Upper lobe of left lung (tissue), 6 donors: ENCODE data around the gene CSH2. TPM values are rescaled to one million over a fixed set of nuclear protein-coding genes. Genes with fewer than 3 reads are reported as not detected.
A peak's percentile ranks its signal among the peaks of the same experiment; 100 is the strongest.
"Not testable (repeated sequence)": the region's sequence is repeated elsewhere in the genome, so short reads cannot be mapped to it uniquely, and the experiment has no call there.

Source experiments
- ATAC-seq, 2 donors: fragments of 200-7000 bp; cut with Tn5 transposase; one replicate each; pipeline ENCODE4 v1.9.1; 2022; ENCODE audit warnings: mild to moderate bottlenecking in 2 of 2, moderate library complexity in 2 of 2; ENCODE audit not compliant: low FRiP score in 2 of 2
- DNase-seq, 2 donors: peaks; one replicate each; pipeline ENCODE4 v3.0.0-alpha.2; 2019 to 2020
- H3K27ac ChIP-seq, 4 donors: fragments of 200-600 bp; sonication (generic); one replicate each; pipeline ENCODE4 v1.5.1; 2016 to 2019
- H3K27me3 ChIP-seq, 4 donors: fragments of 200-600 bp; sonication (generic); one replicate each; pipeline ENCODE4 v1.5.1; 2017 to 2019
- H3K36me3 ChIP-seq, 4 donors: fragments of 200-600 bp; sonication (generic); one replicate each; pipeline ENCODE4 v1.5.1; 2016 to 2019
- H3K4me1 ChIP-seq, 4 donors: fragments of 200-600 bp; sonication (generic); one replicate each; pipeline ENCODE4 v1.5.1; 2018 to 2019
- H3K4me3 ChIP-seq, 4 donors: fragments of 200-600 bp; sonication (generic); one replicate each; pipeline ENCODE4 v1.5.1; 2017 to 2019; ENCODE audit warnings: mild to moderate bottlenecking in 2 of 4, moderate library complexity in 1 of 4
- H3K9me3 ChIP-seq, 4 donors: fragments of 200-600 bp; sonication (generic); one replicate each; pipeline ENCODE4 v1.5.1; 2018 to 2019
- EP300 ChIP-seq, 4 donors: sonication (generic); formaldehyde crosslinking; IDR thresholded peaks; one replicate each; pipeline ENCODE4 v1.5.1; 2017; ENCODE audit warnings: antibody characterized with exemption in 4 of 4, control low read depth in 2 of 4
- POLR2A ChIP-seq, 4 donors: fragments of 450-650 bp; IDR thresholded peaks; one replicate each; pipeline ENCODE4 v1.5.1; 2016 to 2017; ENCODE audit warnings: antibody characterized with exemption in 4 of 4, mild to moderate bottlenecking in 2 of 4
- POLR2AphosphoS5 ChIP-seq, 2 donors: sonication (generic); formaldehyde crosslinking; IDR thresholded peaks; one replicate each; pipeline ENCODE4 v1.5.1; 2017; ENCODE audit warnings: antibody characterized with exemption in 2 of 2
- WGBS, 2 donors: methylation state at CpG; one replicate each; pipeline ENCODE4 v1.1.5; 2017 to 2018; 5-methylcytosine and 5-hydroxymethylcytosine counted together
- total RNA-seq, 6 donors: library from RNA; depleted of rRNA in 4 of 6; stranded (reverse); fragments of >200 nt in 4 of 6; gene quantifications; one replicate each; pipeline versions ENCODE4 v1.1.0 to v1.2.1, GENCODE V29; 2016 to 2021
- TF ChIP-seq, protein P1 (sequence below), 6 experiments: fragments of 450-650 bp in 4 of 6; fragments of 200-600 bp in 2 of 6; sonication (generic) in 2 of 6; IDR thresholded peaks; one replicate each; pipeline ENCODE4 v1.5.1; 2016 to 2019; ENCODE audit warnings: antibody characterized with exemption in 6 of 6
- donor health status: DM: no; HTN: no; CAD: no; lungs with moderate emphysema.
- donor health status: DM: no; HTN: yes; CAD: no; lungs with severe emphysema.

Gene CSH2
- total RNA-seq, 6 donors from 2014 or later, result not detected

DNA sequence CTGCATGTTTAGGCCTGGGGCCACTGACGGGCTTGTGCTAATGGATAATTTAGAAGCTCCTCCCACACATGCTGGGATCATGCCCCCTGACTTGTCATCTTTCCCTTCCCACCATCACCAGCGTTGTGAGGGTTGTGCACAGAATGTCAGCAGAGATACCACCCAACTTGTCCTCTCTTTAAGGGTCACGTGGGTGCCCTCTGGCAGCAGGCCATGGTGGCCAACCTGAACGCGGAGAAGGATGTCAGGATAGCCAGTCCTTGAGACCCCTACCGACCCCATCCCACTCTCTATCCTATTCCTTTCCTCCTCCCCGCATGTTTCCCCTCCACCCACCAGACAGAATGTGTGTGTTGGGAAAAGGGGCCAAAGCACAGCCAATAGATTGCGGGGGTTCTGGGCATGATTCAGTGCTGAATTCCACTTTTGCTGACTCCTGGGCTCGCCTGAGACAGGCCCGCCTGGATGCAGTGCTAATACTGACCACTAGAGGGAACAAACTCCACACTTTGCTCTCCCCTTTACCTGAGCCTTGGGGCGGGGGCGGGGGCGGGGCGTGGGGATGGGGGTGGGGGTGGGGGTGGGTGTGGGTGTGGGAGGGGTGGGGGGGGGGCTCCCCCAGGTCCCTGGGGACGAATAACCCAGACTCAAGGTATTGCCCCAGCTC is 8.6 kb upstream of the CSH2 start, which contains the start of gene GH2:
GH2 (minus strand) TSS at position 10 of the 667 bp plus-strand sequence. CDS start 143 bp downstream, outside the sequence.
- Histone ChIP-seq H3K4me1 (no peaks in the 10 kb centered on the region), H3K36me3 (no peaks in the 10 kb centered on the region), H3K27me3 (no peaks in the 10 kb centered on the region), H3K27ac (no peak within 1 kb of the TSS), H3K4me3 (no peak within 1 kb of the TSS), H3K9me3 (no peaks in the 10 kb centered on the region)
- TF ChIP-seq EP300 (IDR thresholded peaks at IDR 0.05) (no peak), POLR2A (IDR thresholded peaks at IDR 0.05) (no peak), POLR2AphosphoS5 (IDR thresholded peaks at IDR 0.05) (no peak)
- TF ChIP-seq, protein P1, sequence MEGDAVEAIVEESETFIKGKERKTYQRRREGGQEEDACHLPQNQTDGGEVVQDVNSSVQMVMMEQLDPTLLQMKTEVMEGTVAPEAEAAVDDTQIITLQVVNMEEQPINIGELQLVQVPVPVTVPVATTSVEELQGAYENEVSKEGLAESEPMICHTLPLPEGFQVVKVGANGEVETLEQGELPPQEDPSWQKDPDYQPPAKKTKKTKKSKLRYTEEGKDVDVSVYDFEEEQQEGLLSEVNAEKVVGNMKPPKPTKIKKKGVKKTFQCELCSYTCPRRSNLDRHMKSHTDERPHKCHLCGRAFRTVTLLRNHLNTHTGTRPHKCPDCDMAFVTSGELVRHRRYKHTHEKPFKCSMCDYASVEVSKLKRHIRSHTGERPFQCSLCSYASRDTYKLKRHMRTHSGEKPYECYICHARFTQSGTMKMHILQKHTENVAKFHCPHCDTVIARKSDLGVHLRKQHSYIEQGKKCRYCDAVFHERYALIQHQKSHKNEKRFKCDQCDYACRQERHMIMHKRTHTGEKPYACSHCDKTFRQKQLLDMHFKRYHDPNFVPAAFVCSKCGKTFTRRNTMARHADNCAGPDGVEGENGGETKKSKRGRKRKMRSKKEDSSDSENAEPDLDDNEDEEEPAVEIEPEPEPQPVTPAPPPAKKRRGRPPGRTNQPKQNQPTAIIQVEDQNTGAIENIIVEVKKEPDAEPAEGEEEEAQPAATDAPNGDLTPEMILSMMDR (IDR thresholded peaks at IDR 0.05), result peak; percentile 36 to 77 (median 58)
- WGBS, 2 donors, result 34 to 38% methylated on average over 14 to 15 of the region's 15 CpGs
- DNase-seq, result peak in 1 of 2 donors; percentile 41
- ATAC-seq, result peak; percentile 77 to 79

GRCh38 chr17:63881337-63881736 is 7.9 kb upstream of the CSH2 start:
- not testable (repeated sequence) for H3K27me3 ChIP-seq, H3K4me3 ChIP-seq, H3K36me3 ChIP-seq, H3K9me3 ChIP-seq, H3K4me1 ChIP-seq, H3K27ac ChIP-seq, DNase-seq, ATAC-seq
- 69 to 71% methylated on average over 11 of the region's 11 CpGs for WGBS, 2 donors

- DNase-seq (peak in 1 of 2 donors; percentile 52), ATAC-seq (no peak)
- no peaks in the 10 kb centered on the region for H3K9me3 ChIP-seq
- no peak overlapping the region for H3K4me3 ChIP-seq
- H3K27ac ChIP-seq, result no peak overlapping the region
- H3K36me3 ChIP-seq, result no peaks in the 10 kb centered on the region
- 88 to 90% methylated on average over 4 to 12 of the region's 12 CpGs for WGBS, 2 donors
- no peaks in the 10 kb centered on the region for H3K27me3 ChIP-seq
- no peaks in the 10 kb centered on the region for H3K4me1 ChIP-seq
- TF ChIP-seq, protein P1 (IDR thresholded peaks at IDR 0.05), result no peak
- TF ChIP-seq POLR2A (IDR thresholded peaks at IDR 0.05) (no peak), POLR2AphosphoS5 (IDR thresholded peaks at IDR 0.05) (no peak), EP300 (IDR thresholded peaks at IDR 0.05) (no peak)
Measured at GRCh38 chr17:63880706-63881105, 7.2 kb upstream of the CSH2 start.

- WGBS, 2 donors, result 80 to 94% methylated on average over 9 of the region's 9 CpGs
- H3K27ac ChIP-seq, H3K4me3 ChIP-seq, H3K27me3 ChIP-seq, ATAC-seq, DNase-seq, H3K9me3 ChIP-seq, H3K36me3 ChIP-seq, H3K4me1 ChIP-seq: not testable (repeated sequence)
Measured at GRCh38 chr17:63878413-63878812, 4.9 kb upstream of the CSH2 start.

- not testable (repeated sequence) for H3K27ac ChIP-seq, H3K36me3 ChIP-seq, H3K9me3 ChIP-seq, ATAC-seq, H3K4me3 ChIP-seq, H3K4me1 ChIP-seq, DNase-seq, H3K27me3 ChIP-seq
- 84% methylated on average over 6 of the region's 6 CpGs for WGBS, 2 donors
Measured at GRCh38 chr17:63874693-63875092, 1.2 kb upstream of the CSH2 start.

- ATAC-seq, H3K9me3 ChIP-seq, H3K36me3 ChIP-seq, H3K4me3 ChIP-seq, H3K27ac ChIP-seq, H3K27me3 ChIP-seq, DNase-seq, H3K4me1 ChIP-seq: not testable (repeated sequence)
- 75 to 79% methylated on average over 4 to 6 of the region's 8 CpGs for WGBS, 2 donors
Measured at GRCh38 chr17:63874061-63874626, 667 bp upstream of the CSH2 start.

- H3K27me3 ChIP-seq, H3K27ac ChIP-seq, DNase-seq, H3K36me3 ChIP-seq, H3K4me3 ChIP-seq, ATAC-seq, H3K9me3 ChIP-seq, H3K4me1 ChIP-seq: not testable (repeated sequence)
- 88 to 96% methylated on average over 10 to 15 of the region's 15 CpGs for WGBS, 2 donors
Measured at GRCh38 chr17:63871646-63872365, 1.7 kb downstream of the CSH2 start.

- H3K4me1 ChIP-seq, H3K36me3 ChIP-seq, DNase-seq, H3K27me3 ChIP-seq, H3K27ac ChIP-seq, ATAC-seq, H3K4me3 ChIP-seq, H3K9me3 ChIP-seq: not testable (repeated sequence)
- 80 to 93% methylated on average over 4 of the region's 4 CpGs for WGBS, 2 donors
Measured at GRCh38 chr17:63870292-63870665, 3.2 kb downstream of the CSH2 start.
